Measurements from ENCODE around the gene GTF2H1.

GTF2H1 gene

DNA sequence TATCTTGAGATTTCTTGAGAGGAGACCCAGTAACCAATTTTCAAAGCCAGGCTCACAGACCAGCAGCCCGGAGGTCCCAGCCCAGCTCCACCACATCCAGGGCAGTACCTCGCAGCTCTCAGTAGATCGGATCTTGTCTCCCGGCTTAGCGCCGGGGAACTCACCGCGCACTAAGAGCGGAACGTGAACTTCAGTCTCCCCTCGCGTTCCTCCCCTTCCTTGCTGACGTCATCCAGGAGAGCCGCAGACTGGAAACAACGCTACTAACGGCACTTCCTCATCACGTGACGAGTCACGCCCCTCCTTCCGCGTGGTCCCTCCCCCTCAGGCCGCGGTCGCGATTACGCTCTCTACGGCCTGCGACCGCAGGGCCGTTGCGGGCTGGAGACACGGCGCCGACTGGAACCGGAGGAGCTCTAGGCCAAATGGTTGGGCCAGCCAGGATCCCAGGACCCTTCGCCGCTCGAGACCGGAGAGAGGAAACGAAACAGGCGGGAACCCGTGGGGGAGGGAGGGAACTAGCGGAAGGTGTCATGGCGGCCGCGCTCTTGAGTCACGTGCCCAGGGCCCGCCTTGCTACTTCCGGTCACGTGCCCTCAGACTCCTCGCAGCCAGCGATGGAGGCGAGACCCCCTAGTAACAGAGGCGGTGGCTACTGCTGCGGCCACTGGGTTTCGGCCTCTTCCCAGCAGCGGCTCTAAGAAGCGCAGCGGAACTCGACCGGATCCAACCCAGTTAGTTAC lies at the start of gene GTF2H1, which contains the start of gene HPS5:
Gene GTF2H1 (plus strand): TSS at position 599 of the 743 bp plus-strand sequence. CDS start 10,508 bp downstream, outside the sequence.
Gene HPS5 (minus strand): TSS at position 172 of the 743 bp plus-strand sequence. CDS start 4,282 bp downstream, outside the sequence.
- DNase-seq (ENCODE audit: low read depth in 2 of 2), result peak; percentile 86 to 92

DNA sequence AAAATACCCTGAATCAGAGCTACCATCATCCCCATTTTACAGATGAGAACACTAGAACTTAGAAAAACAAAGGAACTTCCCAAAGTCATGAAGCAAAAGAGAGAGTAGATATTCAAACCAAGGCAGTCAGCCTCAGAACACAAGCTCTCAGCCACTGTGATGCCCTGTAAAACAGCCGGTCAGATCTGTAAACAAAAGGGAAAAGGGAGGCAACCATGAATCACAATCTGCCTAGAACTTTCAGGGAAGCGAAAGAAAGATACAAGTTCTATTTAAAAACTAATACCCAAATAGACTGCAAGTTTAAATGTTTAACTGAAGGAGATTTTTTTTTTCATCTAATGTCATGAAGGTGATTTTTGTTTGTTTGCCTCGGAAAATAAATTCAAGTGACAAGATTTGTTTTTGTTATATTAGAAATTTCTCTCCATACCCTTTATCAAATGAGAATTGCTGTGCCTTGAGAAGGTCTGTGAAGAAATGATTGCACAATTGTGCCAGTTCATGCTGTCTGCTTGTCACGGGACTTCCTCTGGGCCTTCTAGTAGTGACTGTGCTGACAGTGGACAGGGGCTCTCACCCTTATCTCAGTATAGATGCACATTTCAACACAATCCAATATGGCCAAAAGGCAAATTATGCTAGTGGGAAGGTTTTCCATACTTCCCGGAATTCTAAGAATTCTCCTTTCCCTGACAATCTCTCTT lies 44.6 kb upstream of the GTF2H1 start:
- DNase-seq (ENCODE audit: low read depth in 2 of 2), result no peak

DNA sequence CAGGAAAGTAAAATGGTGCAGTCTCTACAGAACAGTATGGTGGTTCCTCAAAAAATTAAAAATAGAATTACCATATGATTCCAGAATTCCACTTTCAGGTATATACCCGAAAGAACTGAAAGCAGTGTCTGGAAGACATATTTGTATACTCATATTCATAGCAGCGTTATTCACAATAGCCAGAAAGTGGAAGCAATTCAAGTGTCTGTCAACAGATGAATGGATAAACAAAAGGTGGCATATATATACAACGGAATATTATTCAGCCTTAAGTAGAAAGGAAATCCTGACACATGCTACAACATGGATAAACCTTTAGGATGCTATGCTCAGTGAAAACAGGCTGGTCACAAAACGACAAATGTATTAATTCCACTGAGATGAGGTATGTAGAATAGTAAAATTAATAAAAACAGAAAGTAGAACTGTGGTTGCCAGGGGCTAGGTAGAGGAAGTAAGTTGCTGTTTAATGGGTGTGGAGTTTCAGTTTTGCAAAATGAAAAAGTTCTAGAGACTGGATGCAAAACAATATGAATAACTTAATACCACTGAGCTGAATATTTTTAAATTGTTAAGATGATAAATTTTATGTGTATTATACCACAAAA lies 41.8 kb upstream of the GTF2H1 start:
- DNase-seq (ENCODE audit: low read depth in 2 of 2), result no peak

DNA sequence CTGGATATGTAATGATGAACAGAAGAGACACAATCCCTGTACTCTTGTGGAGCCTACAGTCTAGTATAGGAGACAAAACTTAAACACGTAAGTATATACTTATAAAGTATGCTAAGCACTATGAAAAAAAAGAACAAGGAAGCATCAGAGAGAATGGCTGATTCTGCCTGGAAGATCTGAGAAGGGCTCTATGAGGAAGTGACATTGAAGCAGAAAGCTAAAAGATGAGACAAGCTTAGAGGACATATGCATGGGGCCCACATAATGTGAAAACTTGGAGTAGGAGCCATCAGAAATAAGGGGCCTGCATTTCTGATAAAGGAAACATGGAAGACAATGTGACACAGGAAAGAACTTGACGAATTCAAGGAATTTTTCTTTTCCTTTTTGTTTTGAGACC lies 39.7 kb upstream of the GTF2H1 start:
- no peak for DNase-seq (ENCODE audit: low read depth in 2 of 2)

DNA sequence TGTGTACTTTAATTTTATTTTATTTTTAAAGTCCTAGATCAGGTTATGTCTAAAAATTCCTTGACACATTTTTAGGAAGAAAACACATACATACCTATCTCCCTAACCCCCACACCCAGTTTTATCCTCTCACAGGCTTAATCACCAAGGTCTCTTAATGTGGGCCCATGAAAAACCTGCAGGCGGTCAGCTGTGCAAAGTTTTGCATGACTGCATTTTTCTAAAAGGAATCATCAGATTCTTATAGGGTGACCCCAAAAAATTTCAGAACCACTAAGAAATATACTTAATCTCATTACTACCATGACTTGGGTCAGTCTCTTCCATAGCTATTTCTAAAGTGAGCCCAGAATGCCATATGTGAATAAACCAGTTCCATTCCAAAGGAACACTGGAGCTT lies 36.5 kb upstream of the GTF2H1 start:
- DNase-seq (ENCODE audit: low read depth in 2 of 2), result no peak

DNA sequence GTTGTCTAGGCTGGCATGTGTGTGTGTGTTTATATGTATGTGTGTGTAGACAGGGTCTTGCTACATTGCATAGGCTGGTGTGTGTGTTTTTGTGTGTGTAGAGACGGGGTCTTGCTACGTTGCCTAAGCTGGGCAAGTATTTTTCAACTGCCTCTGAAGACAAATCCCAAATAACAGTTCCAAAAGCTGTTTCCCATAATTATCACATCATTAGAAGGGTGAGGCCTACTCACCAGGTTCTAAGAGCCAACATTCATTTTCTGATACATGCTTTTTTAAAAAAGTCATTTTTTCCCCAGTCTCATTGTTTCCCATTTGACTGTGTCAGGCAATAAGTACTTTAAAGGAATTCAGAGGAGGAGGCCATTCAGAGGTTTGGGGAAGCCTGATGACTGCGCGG lies 33.5 kb upstream of the GTF2H1 start:
- DNase-seq (ENCODE audit: low read depth in 2 of 2), result no peak

DNA sequence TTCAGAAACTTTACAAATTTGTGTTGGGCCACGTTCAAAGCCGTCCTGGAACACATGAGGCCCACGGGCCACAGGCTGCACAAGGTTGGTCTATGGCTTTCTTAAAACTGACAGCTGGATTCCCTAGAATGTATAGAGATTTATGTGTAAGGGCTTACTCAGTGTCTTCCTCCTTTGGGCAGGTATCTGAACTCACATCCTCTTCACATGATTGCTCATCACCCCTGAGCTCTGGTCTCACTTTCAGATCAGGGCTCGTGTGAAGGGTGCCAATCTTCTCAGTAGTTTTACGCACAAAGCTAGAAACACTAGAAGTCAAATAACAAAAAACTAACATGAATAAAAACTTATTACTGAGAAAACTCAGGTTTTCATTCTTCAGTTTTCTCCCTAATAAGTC lies 27.5 kb upstream of the GTF2H1 start:
- no peak for DNase-seq (ENCODE audit: low read depth in 2 of 2)

DNA sequence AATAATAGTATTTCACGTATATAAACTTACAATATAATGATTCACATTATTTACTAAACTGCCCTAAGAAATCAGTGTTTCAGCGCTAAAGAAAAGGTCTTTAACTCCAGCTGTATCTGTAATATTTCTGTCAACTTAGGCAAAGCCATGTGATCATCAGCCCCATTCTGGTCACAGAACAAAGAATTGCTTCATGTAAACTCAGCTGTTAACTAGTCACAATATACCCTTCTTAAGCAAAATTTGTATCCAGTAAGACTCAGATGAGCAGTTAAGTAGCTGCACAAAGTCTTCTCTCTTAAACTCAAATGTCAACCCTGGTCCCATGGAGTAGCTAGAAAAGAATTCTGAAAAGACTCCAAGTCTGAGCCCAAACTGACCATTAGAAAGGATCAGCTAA lies 27.1 kb upstream of the GTF2H1 start:
- no peak for DNase-seq (ENCODE audit: low read depth in 2 of 2)

DNA sequence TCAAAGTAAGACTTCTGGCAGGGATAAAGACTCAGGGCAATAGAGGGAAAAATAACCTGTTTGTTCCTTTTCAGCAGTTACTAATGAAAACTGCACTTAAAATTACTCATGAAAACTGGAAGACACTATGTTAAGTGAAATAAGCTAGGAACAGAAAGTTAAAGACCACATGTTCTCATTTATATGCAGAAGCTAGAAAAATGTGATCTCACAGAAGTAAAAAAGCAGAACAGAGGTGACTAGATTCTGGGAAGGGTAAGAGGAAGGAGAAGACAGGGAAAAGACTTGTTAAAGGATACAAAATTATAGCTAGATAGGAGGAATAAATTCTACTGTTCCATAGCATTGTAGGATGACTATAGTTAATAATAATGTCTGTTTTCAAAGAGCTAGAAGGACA lies 22.6 kb upstream of the GTF2H1 start:
- no peak for DNase-seq (ENCODE audit: low read depth in 2 of 2)

DNA sequence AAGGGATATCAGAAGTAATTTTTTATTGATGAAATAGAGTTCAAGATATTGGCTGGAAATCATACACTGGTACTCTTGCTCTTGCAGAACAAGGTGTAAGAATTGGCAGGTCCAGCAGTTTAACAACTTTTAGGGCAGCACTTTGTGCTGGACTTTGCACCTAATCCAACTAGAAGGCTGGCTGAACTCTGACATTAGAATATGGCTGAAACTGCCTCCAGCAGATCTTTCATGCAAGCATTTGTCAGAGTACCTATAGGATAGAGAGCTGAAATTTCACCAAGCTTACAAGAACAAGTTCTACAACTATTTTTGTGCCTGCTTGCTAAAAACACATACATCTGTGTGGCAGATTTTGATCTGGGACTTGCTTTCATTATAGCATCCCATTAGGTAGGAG lies 17.6 kb upstream of the GTF2H1 start:
- no peak for DNase-seq (ENCODE audit: low read depth in 2 of 2)

DNA sequence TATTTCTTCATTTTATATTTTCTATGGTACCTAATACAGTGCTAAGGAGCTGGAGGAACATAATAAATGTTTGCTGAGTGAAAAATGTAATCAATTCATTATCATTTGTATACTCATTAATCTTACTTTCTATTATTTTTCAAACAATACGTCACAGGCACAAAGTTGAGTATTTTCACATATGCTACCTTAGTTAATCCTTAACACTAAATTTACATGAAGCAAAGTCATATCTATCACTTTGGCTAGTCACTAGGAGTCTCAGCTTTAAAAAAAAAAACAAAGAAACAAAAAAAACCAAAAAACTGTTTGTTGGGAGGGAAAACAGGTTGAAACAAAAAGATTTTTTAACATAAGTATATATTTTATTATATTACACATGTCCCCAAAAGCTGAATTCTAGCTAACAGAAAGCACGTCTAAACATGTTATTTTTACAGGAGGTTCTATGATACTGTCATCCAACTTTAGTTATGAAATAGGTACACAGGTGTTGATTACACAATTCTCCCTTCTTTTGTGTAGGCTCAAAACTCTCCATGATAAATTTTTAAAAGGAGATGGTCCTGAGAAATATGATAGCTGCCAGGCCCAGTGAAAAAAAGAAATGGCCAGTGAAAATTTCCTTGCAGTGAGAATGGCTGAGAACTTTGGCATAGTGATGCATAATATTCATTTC lies 14.8 kb upstream of the GTF2H1 start:
- DNase-seq (ENCODE audit: low read depth in 2 of 2), result no peak

DNA sequence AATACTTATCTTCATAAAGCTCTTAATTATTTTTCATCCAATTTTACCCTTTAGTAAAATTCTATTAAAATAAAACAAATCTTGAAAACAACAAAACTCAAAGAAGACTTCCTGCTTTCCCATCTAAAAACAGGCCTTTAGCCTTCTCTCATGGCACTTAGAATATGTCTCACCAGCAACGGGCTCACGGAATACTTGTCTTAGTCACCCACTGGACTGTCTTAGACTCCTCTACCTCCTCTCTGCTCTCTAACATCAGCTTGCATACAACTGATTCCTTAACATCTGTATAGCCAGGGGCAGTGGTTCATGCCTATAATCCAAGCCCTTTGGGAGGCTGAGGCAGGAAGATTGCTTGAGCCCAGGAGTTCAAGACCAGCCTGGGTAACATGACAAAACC lies 14.1 kb upstream of the GTF2H1 start:
- DNase-seq (ENCODE audit: low read depth in 2 of 2), result no peak

DNA sequence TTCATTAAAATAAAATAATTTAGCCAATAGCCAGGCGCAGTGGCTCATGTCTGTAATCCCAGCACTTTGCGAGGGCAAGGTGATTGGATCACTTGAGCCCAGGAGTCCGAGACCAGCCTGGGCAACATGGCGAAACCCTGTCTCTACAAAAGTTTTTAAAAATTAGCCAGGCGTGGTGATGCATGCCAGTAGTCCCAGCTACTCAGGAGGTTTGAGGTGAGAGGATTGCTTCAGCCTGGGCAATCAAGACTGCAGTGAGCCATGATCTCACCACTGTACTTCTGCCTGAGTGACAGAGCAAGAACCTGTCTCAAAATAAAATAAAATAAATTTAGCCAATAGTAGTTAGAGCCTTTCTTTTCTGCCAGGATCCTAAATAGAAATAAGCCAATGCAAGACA lies 12.7 kb upstream of the GTF2H1 start:
- no peak for DNase-seq (ENCODE audit: low read depth in 2 of 2)

DNA sequence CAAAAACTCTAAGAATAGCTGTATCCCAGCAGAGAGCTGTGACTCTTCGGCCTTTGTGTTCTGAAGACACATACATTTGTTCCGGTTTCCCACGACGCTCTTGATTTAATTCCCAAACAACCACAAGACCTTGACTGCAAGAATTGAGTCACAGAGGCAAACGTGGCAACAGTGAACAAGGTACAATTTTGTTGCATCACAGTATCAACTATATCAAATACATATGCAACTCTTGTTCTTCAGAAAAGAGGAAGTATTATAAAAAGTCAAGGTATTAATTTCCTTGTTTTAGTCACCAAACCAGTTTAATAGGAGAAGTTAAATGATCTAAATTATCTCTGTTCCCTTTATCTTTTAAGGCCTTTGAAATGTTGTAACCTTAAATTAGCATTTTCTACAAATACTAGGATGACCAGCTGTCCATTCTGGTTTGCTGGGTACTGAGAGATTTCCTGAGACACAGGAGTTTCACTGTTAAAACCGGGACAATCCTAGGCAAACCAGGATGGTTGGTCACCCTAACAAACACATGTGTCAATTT lies 11.5 kb upstream of the GTF2H1 start:
- no peak for DNase-seq (ENCODE audit: low read depth in 2 of 2)

DNA sequence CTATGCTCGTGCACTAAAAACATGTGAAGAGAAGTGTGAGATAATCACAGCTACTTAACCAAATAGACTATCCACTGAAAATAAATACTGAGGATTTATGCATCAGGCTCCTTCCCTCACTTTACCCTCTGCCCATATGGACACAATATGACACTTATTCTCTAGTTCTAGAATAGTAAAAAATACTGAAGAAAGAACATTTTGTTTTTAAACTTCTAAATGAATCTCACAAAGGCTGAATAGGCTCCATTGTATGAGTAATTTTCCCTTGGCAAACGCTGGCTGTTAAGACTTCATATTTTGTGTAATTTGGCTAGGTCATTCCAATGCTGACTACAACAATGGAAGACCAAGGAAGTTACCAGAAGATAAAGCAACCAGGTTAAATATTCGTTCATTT lies 10.4 kb upstream of the GTF2H1 start:
- no peak for DNase-seq (ENCODE audit: low read depth in 2 of 2)

DNA sequence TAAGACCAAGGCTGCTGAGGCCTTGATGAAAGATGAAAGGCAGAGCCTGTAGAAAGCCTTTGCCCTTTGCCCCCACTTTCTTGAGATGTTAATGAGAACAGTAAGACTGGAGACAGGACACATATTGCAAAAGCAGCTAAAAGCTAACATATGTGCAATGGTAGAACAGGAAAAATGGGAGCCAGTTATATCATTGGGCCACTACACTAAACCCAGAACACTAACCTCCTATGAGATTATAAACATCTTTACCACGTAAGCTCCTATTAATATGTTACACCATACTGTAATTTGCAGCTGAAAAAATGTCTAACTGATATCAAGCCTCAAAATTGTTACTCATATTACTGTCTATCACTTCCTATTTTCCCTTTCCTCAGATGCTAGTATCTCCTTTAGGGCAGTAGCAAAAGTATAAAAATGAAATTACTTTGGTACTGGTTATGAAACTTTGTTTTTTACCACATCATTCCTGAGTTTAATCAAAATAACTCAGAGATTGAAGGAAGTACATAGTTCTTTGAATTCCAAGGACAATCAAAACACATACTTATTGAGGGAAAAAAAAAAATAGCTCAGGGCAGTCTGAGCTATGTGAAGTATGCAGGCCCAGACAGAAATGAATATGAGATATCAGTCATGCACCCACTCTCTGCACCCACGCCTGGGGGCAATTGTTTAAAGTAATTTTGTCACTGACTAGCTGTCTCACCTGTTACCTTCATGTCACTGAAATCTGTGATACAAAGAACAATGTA lies 9.5 kb upstream of the GTF2H1 start:
- no peak for DNase-seq (ENCODE audit: low read depth in 2 of 2)

DNA sequence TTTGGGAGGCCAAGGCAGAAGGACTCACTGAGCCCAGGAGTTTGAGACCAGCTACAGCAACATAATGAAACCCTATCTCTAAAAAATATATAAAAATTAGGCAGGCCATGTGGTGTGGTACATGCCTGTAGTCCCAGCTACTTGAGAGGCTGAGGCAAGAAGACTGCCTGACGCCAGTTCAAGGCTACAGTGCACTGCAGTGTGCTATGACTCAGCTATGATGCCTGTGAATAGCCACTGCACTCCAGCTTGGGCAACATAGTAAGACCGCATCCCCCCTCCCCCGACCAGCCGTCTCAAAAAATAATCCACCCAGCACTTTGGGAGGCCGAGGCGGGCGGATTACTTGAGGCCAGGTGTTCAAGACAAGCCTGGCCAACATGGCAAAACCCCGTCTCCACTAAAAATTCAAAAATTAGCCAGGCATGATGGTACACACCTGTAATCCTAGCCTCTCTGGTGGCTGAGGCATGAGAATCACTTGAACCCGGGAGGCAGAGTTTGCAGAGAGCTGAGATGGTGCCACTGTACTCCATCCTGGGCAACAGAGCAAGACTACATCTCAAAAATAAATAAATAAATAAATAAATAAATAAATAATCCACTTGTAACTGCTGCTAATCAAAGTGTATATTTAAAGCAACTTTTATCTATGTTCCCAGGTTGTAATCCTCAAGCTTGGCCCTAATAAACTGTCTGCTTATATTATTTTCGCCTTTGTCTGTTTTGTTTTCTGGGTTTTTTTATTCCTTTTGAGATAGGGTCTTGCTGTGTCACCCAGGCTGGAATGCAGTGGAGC lies 8.2 kb upstream of the GTF2H1 start:
- DNase-seq (ENCODE audit: low read depth in 2 of 2), result no peak

DNA sequence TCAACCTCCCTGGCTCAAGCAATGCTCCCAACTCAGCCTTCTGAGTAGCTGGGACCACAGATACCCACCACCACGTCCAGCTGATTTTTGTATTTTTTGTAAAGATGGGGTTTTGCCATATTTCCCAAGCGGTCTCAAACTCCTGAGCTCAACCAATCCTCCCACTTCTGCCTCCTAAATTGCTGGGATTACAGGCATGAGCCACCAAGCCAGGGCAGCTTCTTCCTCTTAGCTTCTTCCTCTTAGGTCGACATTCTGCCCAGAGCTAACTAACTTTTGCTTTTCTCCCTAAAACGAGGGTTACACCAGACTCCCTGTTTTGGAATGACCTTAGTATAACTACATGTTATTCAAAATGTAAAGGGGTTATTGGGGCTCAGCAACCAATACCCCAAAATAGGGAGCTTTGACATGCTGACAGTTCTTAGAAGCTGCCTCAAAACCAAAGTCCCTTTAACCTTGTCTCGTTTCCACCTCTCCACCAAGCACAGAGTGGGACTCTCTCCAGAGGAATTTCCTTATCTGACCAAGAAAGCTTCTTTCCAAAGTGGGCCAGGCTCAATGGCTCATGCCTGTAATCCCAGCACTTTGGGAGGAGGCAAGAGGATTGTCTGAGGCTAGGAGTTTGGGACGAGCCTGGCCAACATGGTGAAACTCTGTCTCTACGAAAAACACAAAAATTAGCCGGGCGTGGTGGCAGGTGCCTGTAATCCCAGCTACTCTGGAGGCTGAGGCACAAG lies 7.4 kb upstream of the GTF2H1 start:
- no peak for DNase-seq (ENCODE audit: low read depth in 2 of 2)

DNA sequence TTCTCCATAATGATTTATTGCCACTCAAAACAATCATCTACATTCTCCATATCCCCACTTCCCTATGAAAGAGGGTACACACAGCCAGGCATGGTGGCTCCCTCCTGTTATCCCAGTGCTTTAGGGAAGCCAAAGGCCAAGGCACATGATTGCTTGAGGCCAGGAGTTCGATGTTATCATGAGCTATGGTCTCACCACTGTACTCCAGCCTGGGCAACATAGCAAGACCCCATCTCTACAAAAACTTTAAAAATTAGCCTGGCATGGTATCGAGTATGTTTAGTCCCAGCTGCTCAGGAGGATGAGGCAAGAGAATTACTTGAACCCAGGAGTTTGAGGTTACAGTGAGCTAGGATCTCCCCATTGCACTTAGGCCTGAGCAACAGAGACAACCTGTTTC lies 6.5 kb upstream of the GTF2H1 start:
- DNase-seq (ENCODE audit: low read depth in 2 of 2), result no peak

DNA sequence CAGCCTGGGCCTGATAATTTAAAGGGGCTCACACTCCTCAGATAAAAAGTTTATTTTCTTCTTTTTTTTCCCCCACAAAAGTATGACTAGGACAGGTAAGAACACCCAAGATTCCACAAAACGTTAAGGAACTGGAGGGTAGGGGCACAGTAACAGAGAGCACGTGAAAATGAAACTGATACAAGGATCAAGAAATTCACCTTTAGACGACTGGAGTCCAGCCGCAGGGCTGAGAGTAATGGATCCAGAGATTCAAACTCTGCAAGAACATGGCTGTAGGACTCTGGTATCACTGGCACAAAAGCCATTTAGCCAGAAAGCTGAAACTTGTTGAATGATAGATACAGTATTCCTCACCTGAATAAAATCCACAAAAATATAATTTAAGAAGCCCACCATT lies 4.8 kb upstream of the GTF2H1 start:
- no peak for DNase-seq (ENCODE audit: low read depth in 2 of 2)

All from stimulated activated CD4-positive, alpha-beta T cell treated with anti-CD3 and anti-CD28 coated beads, Interleukin-12 subunit alpha, Interleukin-12 subunit beta, amount 100 ng/mL, for 24 hours (primary cell).